Vagina (tissue), 2 donors: ENCODE measurements around the gene PLCB1.

ENCODE experiments used
- CTCF ChIP-seq, 3 experiments: fragments of 450-650 bp in 2 of 3; fragments of 200-600 bp in 1 of 3; sonication (generic) in 1 of 3; IDR thresholded peaks; one replicate each; pipeline ENCODE4 v1.5.1; 2017 to 2019; ENCODE audit warnings: antibody characterized with exemption in 3 of 3, mild to moderate bottlenecking in 2 of 3, moderate library complexity in 2 of 3
- POLR2AphosphoS5 ChIP-seq, 2 donors: sonication (generic); formaldehyde crosslinking; IDR thresholded peaks; one replicate each; pipeline ENCODE4 v1.9.0; 2017; ENCODE audit warnings: antibody characterized with exemption in 2 of 2, mild to moderate bottlenecking in 2 of 2, low read depth in 1 of 2; ENCODE audit not compliant: insufficient read depth in 1 of 2

- TF ChIP-seq CTCF (IDR thresholded peaks at IDR 0.05) (no peak), POLR2AphosphoS5 (IDR thresholded peaks at IDR 0.05; ENCODE audit: insufficient read depth in 1 of 2, low read depth in 1 of 2) (no peak)
Measured at GRCh38 chr20:8858181-8858787, 726.2 kb downstream of the PLCB1 start.
